ENCODE results near the gene C7orf33. TPM values are rescaled to one million over a fixed set of nuclear protein-coding genes. Genes with fewer than 3 reads are reported as not detected.

The C7orf33 gene
- total RNA-seq, 1 experiment from 2014 or later, result not detected

- no peaks in the 10 kb centered on the region for H3K9me3 Mint-ChIP-seq
- Histone ChIP-seq H3K23me2 (ENCODE audit: insufficient read length, low read depth, low read length, poor library complexity, severe bottlenecking) (no peaks in the 10 kb centered on the region), H3K9ac (ENCODE audit: extremely low read depth, insufficient read length, low read length) (no peak overlapping the region), H2BK5ac (ENCODE audit: insufficient read length, low read length) (no peak overlapping the region), H2AK5ac (ENCODE audit: insufficient read length, low read length) (no peak overlapping the region), H3K4ac (ENCODE audit: low read depth, low read length) (no peak overlapping the region), H2BK20ac (ENCODE audit: low read depth, low read length, poor library complexity, severe bottlenecking) (no peak overlapping the region), H3K79me1 (ENCODE audit: insufficient read depth, low read depth, low read length, poor library complexity, severe bottlenecking) (no peaks in the 10 kb centered on the region), H3K4me2 (ENCODE audit: insufficient read depth, insufficient read length, low read length) (no peak overlapping the region), H3K14ac (ENCODE audit: insufficient read depth, low read length) (no peak overlapping the region), H3K23ac (ENCODE audit: insufficient read length, low read depth, low read length) (no peak overlapping the region), H4K8ac (replicated peaks; ENCODE audit: insufficient read length, low read depth, low read length) (no peak overlapping the region), H3K4me1 (ENCODE audit: insufficient read depth, low read length) (no peaks in the 10 kb centered on the region; the same call in 1 of the 2 replicates), H2BK120ac (ENCODE audit: low read depth, low read length, poor library complexity, severe bottlenecking) (no peak overlapping the region), H4K5ac (ENCODE audit: insufficient read length, low read depth, low read length) (no peak overlapping the region), H2BK12ac (ENCODE audit: insufficient read length, low read depth, low read length) (no peak overlapping the region), H4K20me1 (ENCODE audit: control insufficient read depth, insufficient read depth, insufficient read length) (no peaks in the 10 kb centered on the region), H3K56ac (ENCODE audit: insufficient read length, low read depth, low read length) (no peak overlapping the region), H3T11ph (ENCODE audit: low read length) (no peak overlapping the region), H3K9me3 (ENCODE audit: control insufficient read depth, low read depth, low read length) (no peaks in the 10 kb centered on the region), H3K79me2 (ENCODE audit: insufficient read depth, low read length) (no peaks in the 10 kb centered on the region), H4K91ac (ENCODE audit: insufficient read length, low read depth, low read length) (no peak overlapping the region), H3K27ac (ENCODE audit: insufficient read length, low read depth, low read length) (no peak overlapping the region), H2AFZ (ENCODE audit: low read length) (no peak overlapping the region), H3K27me3 (ENCODE audit: insufficient read depth, low read length) (no peaks in the 10 kb centered on the region), H2BK15ac (ENCODE audit: low read depth, low read length) (no peak overlapping the region), H3K18ac (ENCODE audit: insufficient read length, low read depth, low read length) (no peak overlapping the region)
- H3K36me3 Mint-ChIP-seq (ENCODE audit: insufficient read depth in 1 of 3, low read depth in 3 of 3), result no peaks in the 10 kb centered on the region
- H3K4me3 Mint-ChIP-seq, result no peak overlapping the region
- peaks cover 1% of the 10 kb centered on the region; the same call in 1 of the 2 replicates for H3K27me3 Mint-ChIP-seq (ENCODE audit: low read depth)
- no peak for TF ChIP-seq CTCF (conservative IDR thresholded peaks at IDR 0.05)
- no peak for DNase-seq
- no peak overlapping the region for H3K27ac Mint-ChIP-seq
- WGBS (ENCODE audit: extremely low coverage, insufficient read length, low lambda C conversion rate), result no CpG with 5 or more reads among the region's 4 CpGs
- peaks cover 0 to 2% of the 10 kb centered on the region in 2 experiments; a peak in 2 of 4 replicates for H3K4me1 Mint-ChIP-seq
These were observed 11.2 kb upstream of the C7orf33 start for GRCh38 chr7:148579366-148579765.

All from H9 (cell line).